MCF 10A (cell line): ENCODE measurements around the gene GOLGA6A. TPM values are rescaled to one million over a fixed set of nuclear protein-coding genes. Genes with fewer than 3 reads are reported as not detected.

Experiments used
- BruUV-seq: library from RNA; stranded (reverse); fragments of 400-500 nt; replicated peaks from 2 replicates; lab custom pipeline; 2021; lab: Mats Ljungman, UMichigan
- CTCF ChIA-PET: fragments of 300-600 bp; sonication (Branson Sonifier 250); formaldehyde crosslinking; extraction: SDS; loops from one replicate; lab custom pipeline; 2021; ENCODE audit warnings: antibody characterized with exemption, inconsistent platforms; lab: Yijun Ruan, JAX
- POLR2A ChIA-PET: fragments of 300-600, 350-650 bp; sonication (Branson Sonifier 250); formaldehyde crosslinking; extraction: SDS; loops from one replicate; lab custom pipeline; 2020; ENCODE audit warnings: antibody characterized with exemption, inconsistent platforms; lab: Yijun Ruan, JAX
- DNase-seq: peaks from one replicate; pipeline ENCODE4 v3.0.0-alpha.2; 2018; ENCODE audit not compliant: unreplicated experiment
- H3K27ac Mint-ChIP-seq: one replicate; pipeline ENCODE4 v1.8.0; 2022; ENCODE audit warnings: mild to moderate bottlenecking, low read depth, mixed read lengths; ENCODE audit not compliant: unreplicated experiment
- H3K27me3 Mint-ChIP-seq: one replicate; pipeline ENCODE4 v1.8.0; 2022; ENCODE audit warnings: mixed read lengths; ENCODE audit not compliant: insufficient read depth, unreplicated experiment
- H3K36me3 Mint-ChIP-seq: one replicate; pipeline ENCODE4 v1.8.0; 2022; ENCODE audit warnings: mild to moderate bottlenecking, moderate library complexity, mixed read lengths; ENCODE audit not compliant: insufficient read depth, unreplicated experiment
- H3K4me1 Mint-ChIP-seq: one replicate; pipeline ENCODE4 v1.8.0; 2022; ENCODE audit warnings: mixed read lengths; ENCODE audit not compliant: insufficient read depth, unreplicated experiment
- H3K4me3 Mint-ChIP-seq: one replicate; pipeline ENCODE4 v1.8.0; 2022; ENCODE audit warnings: mild to moderate bottlenecking, moderate library complexity, mixed read lengths; ENCODE audit not compliant: unreplicated experiment
- H3K9me3 Mint-ChIP-seq: one replicate; pipeline ENCODE4 v1.8.0; 2022; ENCODE audit warnings: mixed read lengths; ENCODE audit not compliant: unreplicated experiment
- intact Hi-C: fragments of 100-400 bp; cut with micrococcal nuclease; formaldehyde crosslinking; loops from 2 replicates; pipeline ENCODE4 v1.14.1; 2022
- total RNA-seq: library from RNA; stranded (reverse); gene quantifications from 2 replicates; pipeline ENCODE4 v1.2.3, GENCODE V29; 2022
- TF ChIP-seq, protein P1 (sequence below): fragments of 200-600 bp; IDR thresholded peaks from one replicate; pipeline ENCODE4 v1.8.0; 2022; ENCODE audit warnings: antibody characterized with exemption, mild to moderate bottlenecking; ENCODE audit not compliant: unreplicated experiment

Gene GOLGA6A
- total RNA-seq, 1 experiment from 2014 or later = not detected

GRCh38 chr15:74044267-74045110 lies 37.9 kb downstream of the GOLGA6A start:
- ChIA-PET POLR2A (interaction anchor here (0.7 kb wide), 1 partner anchor 43 kb away, joined by 4 read pairs; no protein-coding TSS in a partner anchor), CTCF (interaction anchor here (1.2 kb wide), 1 partner anchor 71 kb away, joined by 3 read pairs; no protein-coding TSS in a partner anchor)
- intact Hi-C loops = no loop called here
- DNase-seq = no peak
- BruUV-seq = no TSS peak
- TF ChIP-seq, protein P1, sequence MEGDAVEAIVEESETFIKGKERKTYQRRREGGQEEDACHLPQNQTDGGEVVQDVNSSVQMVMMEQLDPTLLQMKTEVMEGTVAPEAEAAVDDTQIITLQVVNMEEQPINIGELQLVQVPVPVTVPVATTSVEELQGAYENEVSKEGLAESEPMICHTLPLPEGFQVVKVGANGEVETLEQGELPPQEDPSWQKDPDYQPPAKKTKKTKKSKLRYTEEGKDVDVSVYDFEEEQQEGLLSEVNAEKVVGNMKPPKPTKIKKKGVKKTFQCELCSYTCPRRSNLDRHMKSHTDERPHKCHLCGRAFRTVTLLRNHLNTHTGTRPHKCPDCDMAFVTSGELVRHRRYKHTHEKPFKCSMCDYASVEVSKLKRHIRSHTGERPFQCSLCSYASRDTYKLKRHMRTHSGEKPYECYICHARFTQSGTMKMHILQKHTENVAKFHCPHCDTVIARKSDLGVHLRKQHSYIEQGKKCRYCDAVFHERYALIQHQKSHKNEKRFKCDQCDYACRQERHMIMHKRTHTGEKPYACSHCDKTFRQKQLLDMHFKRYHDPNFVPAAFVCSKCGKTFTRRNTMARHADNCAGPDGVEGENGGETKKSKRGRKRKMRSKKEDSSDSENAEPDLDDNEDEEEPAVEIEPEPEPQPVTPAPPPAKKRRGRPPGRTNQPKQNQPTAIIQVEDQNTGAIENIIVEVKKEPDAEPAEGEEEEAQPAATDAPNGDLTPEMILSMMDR = no peak
- H3K4me1 Mint-ChIP-seq = peaks cover 16% of the 10 kb centered on the region
- no peak overlapping the region for H3K4me3 Mint-ChIP-seq
- no peaks in the 10 kb centered on the region for H3K9me3 Mint-ChIP-seq
- peaks cover 5% of the 10 kb centered on the region for H3K36me3 Mint-ChIP-seq
- no peaks in the 10 kb centered on the region for H3K27me3 Mint-ChIP-seq
- no peak overlapping the region for H3K27ac Mint-ChIP-seq

GRCh38 chr15:74043425-74044266 lies 38.7 kb downstream of the GOLGA6A start:
- H3K27ac Mint-ChIP-seq = no peak overlapping the region
- intact Hi-C loops = no loop called here
- H3K4me1 Mint-ChIP-seq = peaks cover 14% of the 10 kb centered on the region
- H3K36me3 Mint-ChIP-seq = peaks cover 5% of the 10 kb centered on the region
- CTCF ChIA-PET = interaction anchor here (0.5 to 0.6 kb wide), 2 partner anchors 156 to 422 kb away, joined by 3 read pairs; no protein-coding TSS in a partner anchor
- no peaks in the 10 kb centered on the region for H3K9me3 Mint-ChIP-seq
- no TSS peak for BruUV-seq
- H3K4me3 Mint-ChIP-seq = no peak overlapping the region
- TF ChIP-seq, protein P1 = no peak
- DNase-seq = no peak
- POLR2A ChIA-PET = no interaction called here
- H3K27me3 Mint-ChIP-seq = no peaks in the 10 kb centered on the region

GRCh38 chr15:74042603-74043424 lies 39.5 kb downstream of the GOLGA6A start:
- Mint-ChIP-seq H3K27ac (no peak overlapping the region), H3K9me3 (no peaks in the 10 kb centered on the region), H3K36me3 (peaks cover 6% of the 10 kb centered on the region), H3K27me3 (no peaks in the 10 kb centered on the region), H3K4me1 (peaks cover 12% of the 10 kb centered on the region), H3K4me3 (no peak overlapping the region)
- ChIA-PET CTCF (interaction anchor here (0.6 to 0.8 kb wide), 2 partner anchors 264 to 423 kb away, joined by 3 read pairs; no protein-coding TSS in a partner anchor), POLR2A (no interaction called here)
- intact Hi-C loops = no loop called here
- BruUV-seq = no TSS peak
- no peak for DNase-seq
- TF ChIP-seq, protein P1 = no peak
